HEK293 (cell line): ENCODE results near the gene POLN.

Experiments
- CTCF ChIP-seq: fragments of 450-650 bp; formaldehyde crosslinking; IDR thresholded peaks from 2 replicates; pipeline ENCODE4 v1.5.1; 2016; ENCODE audit warnings: missing biosample characterization, missing genetic modification characterization
- ZBTB26 ChIP-seq: fragments of 450-650 bp; formaldehyde crosslinking; optimal IDR thresholded peaks from 2 replicates; pipeline ENCODE3; 2016; ENCODE audit warnings: missing biosample characterization, mild to moderate bottlenecking, missing genetic modification characterization

GRCh38 chr4:2036866-2037265 is 205.1 kb downstream of the POLN start:
- TF ChIP-seq CTCF (tag by site-specific recombination) = no peak
- no peak for TF ChIP-seq ZBTB26
